Measurements from ENCODE around the gene MCF2L.
A peak's percentile ranks its signal among the peaks of the same experiment; 100 is the strongest.

Gene MCF2L

GRCh38 chr13:113083022-113083373, 114.0 kb downstream of the MCF2L start:
- no peak overlapping the region for H3K4me3 ChIP-seq (ENCODE audit: low read depth, low read length)
- no peak for DNase-seq (ENCODE audit: low read depth, low spot score)
- CTCF ChIA-PET, result interaction anchor here (1.8 kb wide), 1 partner anchor 8 kb away, joined by 3 read pairs; no protein-coding TSS in a partner anchor
- TF ChIP-seq CTCF (IDR thresholded peaks at IDR 0.05; ENCODE audit: insufficient read depth, low read length, missing control alignments), result no peak
- POLR2A ChIA-PET, result no interaction called here

GRCh38 chr13:113083402-113084061, 114.5 kb downstream of the MCF2L start:
- CTCF ChIA-PET, result interaction anchor here (1.8 kb wide), 1 partner anchor 8 kb away, joined by 3 read pairs; no protein-coding TSS in a partner anchor
- TF ChIP-seq CTCF (IDR thresholded peaks at IDR 0.05; ENCODE audit: insufficient read depth, low read length, missing control alignments), result no peak

GRCh38 chr13:113084094-113084942, 115.3 kb downstream of the MCF2L start:
- no peak for DNase-seq (ENCODE audit: low read depth, low spot score)
- POLR2A ChIA-PET, result no interaction called here
- TF ChIP-seq CTCF (IDR thresholded peaks at IDR 0.05; ENCODE audit: insufficient read depth, low read length, missing control alignments), result no peak
- CTCF ChIA-PET, result interaction anchor here (1.8 kb wide), 1 partner anchor 9 kb away, joined by 3 read pairs; no protein-coding TSS in a partner anchor
- H3K4me3 ChIP-seq (ENCODE audit: low read depth, low read length), result no peak overlapping the region

More at GRCh38 chr13:113083402-113084061, 114.5 kb downstream of the MCF2L start:
- H3K4me3 ChIP-seq (ENCODE audit: low read depth, low read length), result no peak overlapping the region
- no peak for DNase-seq (ENCODE audit: low read depth, low spot score)
- POLR2A ChIA-PET, result no interaction called here

GRCh38 chr13:113084943-113085540, 116.0 kb downstream of the MCF2L start:
- DNase-seq (ENCODE audit: low read depth, low spot score), result no peak
- ChIA-PET POLR2A (no interaction called here), CTCF (interaction anchor here (1.3 to 1.8 kb wide), 2 partner anchors 10 to 310 kb away, joined by 3 to 5 read pairs; no protein-coding TSS in a partner anchor)
- H3K4me3 ChIP-seq (ENCODE audit: low read depth, low read length), result no peak overlapping the region
- TF ChIP-seq CTCF (IDR thresholded peaks at IDR 0.05; ENCODE audit: insufficient read depth, low read length, missing control alignments), result no peak

- CTCF ChIA-PET, result interaction anchor here (1.3 kb wide), 1 partner anchor 309 kb away, joined by 5 read pairs; no protein-coding TSS in a partner anchor
Measured at GRCh38 chr13:113086031-113086750, 117.2 kb downstream of the MCF2L start.

More at GRCh38 chr13:113086031-113086750, 117.2 kb downstream of the MCF2L start:
- H3K4me3 ChIP-seq (ENCODE audit: low read depth, low read length), result no peak overlapping the region
- POLR2A ChIA-PET, result no interaction called here
- TF ChIP-seq CTCF (IDR thresholded peaks at IDR 0.05; ENCODE audit: insufficient read depth, low read length, missing control alignments), result peak; percentile 15
- no peak for DNase-seq (ENCODE audit: low read depth, low spot score)
